Vagina (tissue), 2 donors: Measurements from ENCODE around the gene RAB3B. TPM values are rescaled to one million over a fixed set of nuclear protein-coding genes. Genes with fewer than 3 reads are reported as not detected.

Source experiments
- DNase-seq, 2 donors: peaks; one replicate each; pipeline ENCODE4 v3.0.0-alpha.2; 2017; ENCODE audit errors: extremely low spot score in 2 of 2
- H3K27ac ChIP-seq: fragments of 200-600 bp; sonication (generic); one replicate; pipeline ENCODE4 v1.5.1; 2019
- H3K27me3 ChIP-seq: fragments of 200-600 bp; sonication (generic); one replicate; pipeline ENCODE4 v1.5.1; 2019
- H3K36me3 ChIP-seq, 2 donors: fragments of 200-600 bp; sonication (generic); one replicate each; pipeline ENCODE4 v1.5.1; 2017 to 2019
- H3K4me1 ChIP-seq: fragments of 200-600 bp; sonication (generic); one replicate; pipeline ENCODE4 v1.5.1; 2019
- H3K4me3 ChIP-seq, 2 donors: fragments of 200-600 bp; sonication (generic); 1 replicate in 1 of 2; 2 replicates in 1 of 2; pipeline ENCODE4 v1.5.1; 2016 to 2019
- H3K9me3 ChIP-seq: fragments of 200-600 bp; sonication (generic); one replicate; pipeline ENCODE4 v1.5.1; 2019
- POLR2A ChIP-seq, 2 donors: fragments of 450-650 bp; IDR thresholded peaks; one replicate each; pipeline ENCODE4 v1.6.1; 2017; ENCODE audit warnings: antibody characterized with exemption in 2 of 2, mild to moderate bottlenecking in 2 of 2, moderate library complexity in 2 of 2
- POLR2AphosphoS5 ChIP-seq, 2 donors: sonication (generic); formaldehyde crosslinking; IDR thresholded peaks; one replicate each; pipeline ENCODE4 v1.9.0; 2017; ENCODE audit warnings: antibody characterized with exemption in 2 of 2, mild to moderate bottlenecking in 2 of 2, low read depth in 1 of 2; ENCODE audit not compliant: insufficient read depth in 1 of 2
- intact Hi-C: fragments of 100-400 bp; cut with DNase I; formaldehyde crosslinking; loops from one replicate; pipeline ENCODE4 v1.15.1; 2023
- total RNA-seq: library from RNA; depleted of rRNA; stranded (reverse); fragments of >200 nt; gene quantifications from one replicate; pipeline ENCODE4 v1.2.3, GENCODE V29; 2016
- TF ChIP-seq, protein P1 (sequence below), 3 experiments: fragments of 450-650 bp in 2 of 3; fragments of 200-600 bp in 1 of 3; sonication (generic) in 1 of 3; IDR thresholded peaks; one replicate each; pipeline ENCODE4 v1.5.1; 2017 to 2019; ENCODE audit warnings: antibody characterized with exemption in 3 of 3, mild to moderate bottlenecking in 2 of 3, moderate library complexity in 2 of 3

Gene RAB3B
- total RNA-seq, 1 donor from 2014 or later = 2.0 TPM

DNA sequence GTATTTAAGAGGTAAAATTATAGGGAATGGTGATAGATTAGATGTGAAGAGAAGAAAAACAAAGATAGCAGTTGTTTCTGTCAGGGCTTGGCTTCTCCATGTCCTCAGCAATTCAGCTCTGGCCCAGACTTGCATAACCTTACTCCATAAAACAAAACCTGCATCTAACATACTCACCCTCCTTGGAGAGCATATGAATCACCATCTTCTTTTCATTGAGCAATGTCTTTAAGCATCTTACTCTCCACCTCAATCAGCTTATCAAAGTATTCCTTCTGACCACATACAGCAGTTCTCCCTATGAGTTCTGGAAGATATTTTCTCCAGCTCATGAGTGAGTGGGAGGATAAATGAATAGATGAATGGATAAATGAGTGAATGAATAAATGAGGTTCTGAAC is 49.0 kb downstream of the RAB3B start:
- no peak overlapping the region for H3K4me3 ChIP-seq
- DNase-seq = no peak
- no peaks in the 10 kb centered on the region for H3K36me3 ChIP-seq
- no peak overlapping the region for H3K27ac ChIP-seq
- no peaks in the 10 kb centered on the region for H3K27me3 ChIP-seq
- intact Hi-C loops = no loop called here
- H3K4me1 ChIP-seq = no peaks in the 10 kb centered on the region
- no peaks in the 10 kb centered on the region for H3K9me3 ChIP-seq
- TF ChIP-seq POLR2A (IDR thresholded peaks at IDR 0.05) (no peak), POLR2AphosphoS5 (IDR thresholded peaks at IDR 0.05; ENCODE audit: insufficient read depth in 1 of 2, low read depth in 1 of 2) (no peak)
- TF ChIP-seq, protein P1, sequence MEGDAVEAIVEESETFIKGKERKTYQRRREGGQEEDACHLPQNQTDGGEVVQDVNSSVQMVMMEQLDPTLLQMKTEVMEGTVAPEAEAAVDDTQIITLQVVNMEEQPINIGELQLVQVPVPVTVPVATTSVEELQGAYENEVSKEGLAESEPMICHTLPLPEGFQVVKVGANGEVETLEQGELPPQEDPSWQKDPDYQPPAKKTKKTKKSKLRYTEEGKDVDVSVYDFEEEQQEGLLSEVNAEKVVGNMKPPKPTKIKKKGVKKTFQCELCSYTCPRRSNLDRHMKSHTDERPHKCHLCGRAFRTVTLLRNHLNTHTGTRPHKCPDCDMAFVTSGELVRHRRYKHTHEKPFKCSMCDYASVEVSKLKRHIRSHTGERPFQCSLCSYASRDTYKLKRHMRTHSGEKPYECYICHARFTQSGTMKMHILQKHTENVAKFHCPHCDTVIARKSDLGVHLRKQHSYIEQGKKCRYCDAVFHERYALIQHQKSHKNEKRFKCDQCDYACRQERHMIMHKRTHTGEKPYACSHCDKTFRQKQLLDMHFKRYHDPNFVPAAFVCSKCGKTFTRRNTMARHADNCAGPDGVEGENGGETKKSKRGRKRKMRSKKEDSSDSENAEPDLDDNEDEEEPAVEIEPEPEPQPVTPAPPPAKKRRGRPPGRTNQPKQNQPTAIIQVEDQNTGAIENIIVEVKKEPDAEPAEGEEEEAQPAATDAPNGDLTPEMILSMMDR (IDR thresholded peaks at IDR 0.05) = no peak

DNA sequence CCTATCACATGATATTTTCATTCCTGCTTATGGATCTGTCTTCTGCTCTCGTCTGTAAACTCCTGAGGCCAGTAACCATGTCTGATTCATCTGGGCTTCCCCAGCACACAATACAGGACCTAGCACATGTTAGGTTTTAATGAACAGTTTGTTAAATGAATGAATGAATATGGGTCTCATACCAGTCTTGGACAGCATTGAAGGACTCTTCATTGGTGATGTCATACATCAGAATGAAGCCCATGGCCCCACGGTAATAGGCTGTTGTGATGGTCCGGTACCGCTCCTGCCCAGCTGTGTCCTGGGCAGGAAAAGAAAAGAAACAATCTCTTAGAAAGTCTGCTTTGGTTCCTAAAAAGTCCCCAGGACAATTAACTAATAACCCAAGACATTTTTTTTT is 53.4 kb downstream of the RAB3B start:
- intact Hi-C loops = no loop called here
- Histone ChIP-seq H3K36me3 (no peaks in the 10 kb centered on the region), H3K4me3 (no peak overlapping the region), H3K4me1 (no peaks in the 10 kb centered on the region), H3K9me3 (no peaks in the 10 kb centered on the region), H3K27ac (no peak overlapping the region), H3K27me3 (no peaks in the 10 kb centered on the region)
- no peak for DNase-seq
- no peak for TF ChIP-seq POLR2A (IDR thresholded peaks at IDR 0.05)
- no peak for TF ChIP-seq POLR2AphosphoS5 (IDR thresholded peaks at IDR 0.05; ENCODE audit: insufficient read depth in 1 of 2, low read depth in 1 of 2)
- TF ChIP-seq, protein P1 (IDR thresholded peaks at IDR 0.05) = no peak

DNA sequence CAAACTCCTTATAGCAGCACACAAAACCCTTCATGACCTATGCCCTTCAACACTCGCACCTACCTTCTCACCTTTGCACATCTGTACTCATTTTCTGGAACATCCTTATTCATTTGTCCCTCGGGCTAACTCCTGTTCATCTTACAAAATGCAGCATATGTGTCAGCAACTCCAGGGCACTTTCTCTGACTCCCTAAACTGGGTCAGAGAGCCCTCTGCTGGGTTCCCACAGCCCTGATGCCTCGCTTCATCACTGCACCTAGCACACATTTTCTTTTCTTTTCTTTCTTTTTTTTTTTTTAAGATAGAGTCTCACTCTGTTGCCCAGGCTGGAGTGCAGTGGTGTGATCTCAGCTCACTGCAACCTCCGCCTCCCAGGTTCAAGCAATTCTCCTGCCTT is 54.0 kb downstream of the RAB3B start:
- Histone ChIP-seq H3K27ac (no peak overlapping the region), H3K36me3 (no peaks in the 10 kb centered on the region), H3K4me3 (no peak overlapping the region), H3K27me3 (no peaks in the 10 kb centered on the region), H3K4me1 (no peaks in the 10 kb centered on the region), H3K9me3 (no peaks in the 10 kb centered on the region)
- DNase-seq = no peak
- TF ChIP-seq POLR2AphosphoS5 (IDR thresholded peaks at IDR 0.05; ENCODE audit: insufficient read depth in 1 of 2, low read depth in 1 of 2) (no peak), POLR2A (IDR thresholded peaks at IDR 0.05) (no peak)
- TF ChIP-seq, protein P1 (IDR thresholded peaks at IDR 0.05) = no peak
- intact Hi-C loops = no loop called here

DNA sequence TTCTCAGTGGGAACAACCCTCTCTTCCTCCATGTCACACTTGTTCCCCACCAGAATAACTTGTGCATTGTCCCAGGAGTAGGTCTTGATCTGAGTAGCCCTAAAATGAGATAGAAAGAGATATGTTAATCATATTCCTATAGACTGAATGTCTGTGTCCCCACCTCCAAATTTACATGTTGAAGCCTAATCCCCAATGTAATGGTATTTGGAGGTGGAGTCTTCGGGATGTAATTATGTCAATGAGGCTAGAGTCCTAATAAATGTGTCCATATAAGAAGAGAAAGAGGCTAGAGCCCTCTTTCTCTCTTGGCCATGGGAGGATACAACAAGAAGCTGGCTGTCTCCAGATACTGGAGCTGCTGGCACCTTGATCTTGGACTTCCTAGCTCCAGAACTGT is 57.2 kb downstream of the RAB3B start:
- Histone ChIP-seq H3K27me3 (no peaks in the 10 kb centered on the region), H3K36me3 (no peaks in the 10 kb centered on the region), H3K27ac (no peak overlapping the region), H3K4me1 (no peaks in the 10 kb centered on the region), H3K9me3 (no peaks in the 10 kb centered on the region), H3K4me3 (no peak overlapping the region)
- TF ChIP-seq POLR2A (IDR thresholded peaks at IDR 0.05) (no peak), POLR2AphosphoS5 (IDR thresholded peaks at IDR 0.05; ENCODE audit: insufficient read depth in 1 of 2, low read depth in 1 of 2) (no peak)
- TF ChIP-seq, protein P1 (IDR thresholded peaks at IDR 0.05) = no peak
- DNase-seq = no peak
- intact Hi-C loops = no loop called here

DNA sequence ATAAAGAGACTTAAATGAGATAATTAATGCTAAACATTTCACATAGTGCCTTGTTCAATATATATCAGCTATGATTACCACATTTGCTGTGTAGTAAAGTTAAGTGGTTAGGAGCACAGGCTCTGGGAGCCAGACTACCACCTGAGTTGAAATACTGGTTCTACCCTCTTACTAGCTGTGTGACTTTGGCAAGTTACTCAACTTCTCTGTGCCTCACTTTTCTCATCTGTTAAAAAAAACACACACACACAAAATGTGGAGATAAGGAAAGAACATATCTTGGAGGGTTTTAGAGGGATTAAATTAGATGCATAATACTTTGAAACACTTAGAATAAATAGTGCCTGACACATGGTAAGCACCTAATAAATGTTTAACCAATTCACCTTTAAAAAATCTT is 60.2 kb downstream of the RAB3B start:
- H3K27me3 ChIP-seq = no peaks in the 10 kb centered on the region
- no peaks in the 10 kb centered on the region for H3K36me3 ChIP-seq
- no peak for DNase-seq
- H3K4me3 ChIP-seq = no peak overlapping the region
- intact Hi-C loops = no loop called here
- TF ChIP-seq, protein P1 (IDR thresholded peaks at IDR 0.05) = no peak
- TF ChIP-seq POLR2AphosphoS5 (IDR thresholded peaks at IDR 0.05; ENCODE audit: insufficient read depth in 1 of 2, low read depth in 1 of 2) (no peak), POLR2A (IDR thresholded peaks at IDR 0.05) (no peak)
- no peak overlapping the region for H3K27ac ChIP-seq
- no peaks in the 10 kb centered on the region for H3K9me3 ChIP-seq
- H3K4me1 ChIP-seq = no peaks in the 10 kb centered on the region
